BJ (cell line): ENCODE results near the gene PDZD2. TPM values are rescaled to one million over a fixed set of nuclear protein-coding genes. Genes with fewer than 3 reads are reported as not detected.

Experiments used
- CTCF ChIA-PET: fragments of 350-600 bp; formaldehyde crosslinking; extraction: SDS; loops from one replicate; lab custom pipeline; 2021; ENCODE audit warnings: antibody characterized with exemption, inconsistent platforms; lab: Yijun Ruan, JAX
- POLR2A ChIA-PET: fragments of 300-600 bp; sonication (Branson Sonifier 250); formaldehyde crosslinking; extraction: SDS; loops from one replicate; lab custom pipeline; 2021; ENCODE audit warnings: antibody characterized with exemption; lab: Charles Lee
- DNase-seq: peaks from one replicate; pipeline ENCODE4 v3.0.0-alpha.2; 2011; ENCODE audit warnings: low read depth
- H3K27me3 ChIP-seq: 2 replicates; pipeline ENCODE4 v1.6.0; 2011; ENCODE audit warnings: low read length; ENCODE audit not compliant: control insufficient read depth, insufficient read depth
- H3K36me3 ChIP-seq: 2 replicates; pipeline ENCODE4 v1.5.1; 2011; ENCODE audit warnings: low read length; ENCODE audit not compliant: control insufficient read depth, insufficient read depth
- H3K4me3 ChIP-seq: 2 replicates; pipeline ENCODE4 v1.5.1; 2011; ENCODE audit warnings: low read depth, mild to moderate bottlenecking, control low read depth, low read length
- polyA plus RNA-seq: library from polyadenylated mRNA; depleted of rRNA; stranded (reverse); fragments of >200 nt; gene quantifications from 2 replicates; pipeline ENCODE4 v1.2.3, GENCODE V29; 2011
- TF ChIP-seq, protein P1 (sequence below): IDR thresholded peaks from 2 replicates; pipeline ENCODE4 v1.5.1; 2011; ENCODE audit warnings: low read depth, mild to moderate bottlenecking, control low read depth, inconsistent platforms, low read length, moderate library complexity; ENCODE audit not compliant: insufficient read depth

The PDZD2 gene
- polyA plus RNA-seq, 1 experiment = 0.06 TPM

DNA sequence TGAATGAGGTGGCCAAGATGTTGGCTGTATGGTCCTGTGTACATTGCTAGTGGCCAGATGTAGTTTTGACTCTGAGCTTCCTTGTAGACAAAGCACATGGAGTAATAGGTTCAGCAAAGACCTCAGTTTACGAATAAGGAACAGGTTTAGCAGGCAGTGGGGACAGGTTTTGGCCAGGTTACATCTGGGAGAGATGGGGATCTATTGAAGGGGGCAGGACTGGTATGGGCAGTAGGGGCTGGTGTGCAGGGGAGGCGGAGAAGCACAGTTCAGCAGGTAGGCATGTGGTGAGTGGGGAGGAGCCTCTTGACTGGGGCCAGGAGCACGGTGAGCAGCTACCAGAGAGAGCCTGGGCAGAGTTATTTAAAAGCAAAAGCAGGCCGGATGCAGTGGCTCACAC lies 67.3 kb downstream of the PDZD2 start:
- Histone ChIP-seq H3K4me3 (no peak overlapping the region), H3K36me3 (no peaks in the 10 kb centered on the region), H3K27me3 (peaks cover 6% of the 10 kb centered on the region)
- no peak for DNase-seq
- POLR2A ChIA-PET = no interaction called here
- CTCF ChIA-PET = no interaction called here
- TF ChIP-seq, protein P1, sequence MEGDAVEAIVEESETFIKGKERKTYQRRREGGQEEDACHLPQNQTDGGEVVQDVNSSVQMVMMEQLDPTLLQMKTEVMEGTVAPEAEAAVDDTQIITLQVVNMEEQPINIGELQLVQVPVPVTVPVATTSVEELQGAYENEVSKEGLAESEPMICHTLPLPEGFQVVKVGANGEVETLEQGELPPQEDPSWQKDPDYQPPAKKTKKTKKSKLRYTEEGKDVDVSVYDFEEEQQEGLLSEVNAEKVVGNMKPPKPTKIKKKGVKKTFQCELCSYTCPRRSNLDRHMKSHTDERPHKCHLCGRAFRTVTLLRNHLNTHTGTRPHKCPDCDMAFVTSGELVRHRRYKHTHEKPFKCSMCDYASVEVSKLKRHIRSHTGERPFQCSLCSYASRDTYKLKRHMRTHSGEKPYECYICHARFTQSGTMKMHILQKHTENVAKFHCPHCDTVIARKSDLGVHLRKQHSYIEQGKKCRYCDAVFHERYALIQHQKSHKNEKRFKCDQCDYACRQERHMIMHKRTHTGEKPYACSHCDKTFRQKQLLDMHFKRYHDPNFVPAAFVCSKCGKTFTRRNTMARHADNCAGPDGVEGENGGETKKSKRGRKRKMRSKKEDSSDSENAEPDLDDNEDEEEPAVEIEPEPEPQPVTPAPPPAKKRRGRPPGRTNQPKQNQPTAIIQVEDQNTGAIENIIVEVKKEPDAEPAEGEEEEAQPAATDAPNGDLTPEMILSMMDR = no peak

DNA sequence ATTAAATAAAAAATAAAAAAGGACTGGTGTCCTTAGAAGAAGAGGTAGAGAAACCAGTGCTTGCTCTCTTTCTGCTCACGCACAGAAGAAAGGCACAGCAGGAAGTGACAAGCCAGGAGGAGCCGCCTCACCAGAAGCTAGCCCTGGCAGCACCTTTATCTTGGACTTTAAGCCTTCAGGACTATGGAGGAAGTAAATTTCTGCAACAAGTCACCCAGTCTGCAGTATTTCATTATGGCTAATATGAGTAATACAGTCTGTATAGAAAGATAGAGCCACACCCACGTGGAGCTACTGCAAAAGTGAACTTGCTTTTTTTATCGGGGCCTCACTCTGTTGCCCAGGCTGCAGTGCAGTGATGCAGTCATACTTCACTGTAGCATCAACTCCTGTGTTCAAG lies 68.4 kb downstream of the PDZD2 start:
- CTCF ChIA-PET = no interaction called here
- POLR2A ChIA-PET = no interaction called here
- no peak overlapping the region for H3K4me3 ChIP-seq
- H3K27me3 ChIP-seq = peaks cover 4% of the 10 kb centered on the region
- TF ChIP-seq, protein P1 = no peak
- H3K36me3 ChIP-seq = no peaks in the 10 kb centered on the region
- DNase-seq = no peak

DNA sequence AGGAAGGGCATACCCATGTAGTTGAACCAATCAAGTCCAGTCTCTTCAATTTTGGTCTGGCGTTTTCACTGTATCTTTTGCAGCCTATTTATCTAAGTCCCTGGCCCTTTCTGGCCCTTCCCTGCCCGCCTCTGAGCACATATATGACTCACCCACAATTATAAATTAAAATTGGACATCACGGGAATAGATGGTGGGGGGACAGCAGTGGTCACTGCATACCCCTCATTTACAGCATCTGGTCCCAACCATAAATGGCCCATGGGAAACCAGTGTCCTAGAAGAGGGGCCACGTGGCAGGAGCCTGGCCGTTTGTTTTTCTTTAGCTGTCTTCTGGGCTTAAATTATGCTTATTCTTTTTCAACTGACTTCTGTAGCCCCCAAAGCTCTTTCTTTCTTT lies 69.2 kb downstream of the PDZD2 start:
- no peaks in the 10 kb centered on the region; the same call in 1 of the 2 replicates for H3K27me3 ChIP-seq
- H3K36me3 ChIP-seq = no peaks in the 10 kb centered on the region
- ChIA-PET POLR2A (interaction anchor here (0.6 kb wide), 1 partner anchor 82 kb away, joined by 4 read pairs; no protein-coding TSS in a partner anchor), CTCF (no interaction called here)
- TF ChIP-seq, protein P1 = no peak
- H3K4me3 ChIP-seq = no peak overlapping the region
- DNase-seq = no peak

DNA sequence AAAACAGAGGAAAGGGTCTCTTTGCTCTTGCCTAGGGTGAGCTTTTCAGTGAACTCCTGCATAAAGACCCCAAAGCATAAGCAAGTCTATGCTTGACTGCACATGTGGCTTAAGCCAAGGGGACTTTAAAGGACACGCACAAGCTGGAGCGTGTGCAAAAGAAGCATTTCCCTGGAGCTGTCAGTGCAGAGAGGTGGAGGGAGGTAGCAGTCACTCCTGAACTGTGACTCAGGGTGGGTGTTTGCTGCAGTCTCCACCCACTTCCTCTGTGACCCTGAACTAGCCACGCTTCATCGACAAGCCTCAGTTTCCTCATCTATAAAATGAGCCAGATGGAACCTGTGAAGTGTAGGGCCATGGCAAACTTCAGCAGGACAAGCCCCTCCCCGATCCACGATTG lies 72.4 kb downstream of the PDZD2 start:
- Histone ChIP-seq H3K4me3 (no peak overlapping the region), H3K27me3 (no peaks in the 10 kb centered on the region), H3K36me3 (no peaks in the 10 kb centered on the region)
- ChIA-PET POLR2A (no interaction called here), CTCF (no interaction called here)
- DNase-seq = no peak
- TF ChIP-seq, protein P1 = no peak

DNA sequence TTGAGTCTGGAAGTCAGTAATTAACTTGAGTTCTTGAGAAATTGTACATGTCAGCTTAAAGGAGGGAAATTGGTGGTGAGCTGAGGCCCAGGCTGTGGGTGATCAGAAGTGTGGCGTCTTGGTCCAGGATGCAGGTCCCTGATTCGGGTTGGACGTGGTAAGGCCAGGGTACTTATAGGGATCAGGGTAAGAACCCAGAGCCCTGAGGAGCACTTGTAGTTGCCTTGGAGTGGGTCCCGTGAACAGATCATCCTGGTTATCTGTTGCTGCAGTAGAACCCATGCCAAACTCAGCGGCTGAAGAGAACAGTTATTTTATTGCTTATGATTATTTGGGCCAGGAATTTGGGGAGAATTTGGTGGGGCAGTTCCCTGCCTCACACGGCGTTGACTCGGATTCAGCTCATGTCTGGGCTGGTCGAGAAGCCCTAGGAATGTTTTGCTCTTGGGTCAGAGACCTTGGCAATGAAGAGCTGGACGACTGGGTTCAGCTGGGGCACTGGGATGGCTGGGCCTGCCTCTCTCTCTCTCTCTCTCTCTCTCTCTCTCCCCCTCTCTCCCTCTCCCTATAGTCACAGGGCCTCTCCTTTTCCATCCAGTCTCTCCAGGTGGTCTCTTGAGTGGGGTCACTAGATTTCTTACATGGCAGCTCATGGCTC lies 73.1 kb downstream of the PDZD2 start:
- CTCF ChIA-PET = no interaction called here
- TF ChIP-seq, protein P1 = no peak
- POLR2A ChIA-PET = no interaction called here

More for the DNA sequence above, 73.1 kb downstream of the PDZD2 start:
- H3K36me3 ChIP-seq = no peaks in the 10 kb centered on the region
- no peak overlapping the region for H3K4me3 ChIP-seq
- no peaks in the 10 kb centered on the region for H3K27me3 ChIP-seq
- DNase-seq = no peak
